HG03097 (cell line): ENCODE data around the gene HIPK2.

Source experiments
- ATAC-seq: cut with Tn5 transposase; IDR thresholded peaks from one replicate; pipeline ENCODE4 v1.9.1; 2021; ENCODE audit not compliant: unreplicated experiment, low FRiP score

The HIPK2 gene

DNA sequence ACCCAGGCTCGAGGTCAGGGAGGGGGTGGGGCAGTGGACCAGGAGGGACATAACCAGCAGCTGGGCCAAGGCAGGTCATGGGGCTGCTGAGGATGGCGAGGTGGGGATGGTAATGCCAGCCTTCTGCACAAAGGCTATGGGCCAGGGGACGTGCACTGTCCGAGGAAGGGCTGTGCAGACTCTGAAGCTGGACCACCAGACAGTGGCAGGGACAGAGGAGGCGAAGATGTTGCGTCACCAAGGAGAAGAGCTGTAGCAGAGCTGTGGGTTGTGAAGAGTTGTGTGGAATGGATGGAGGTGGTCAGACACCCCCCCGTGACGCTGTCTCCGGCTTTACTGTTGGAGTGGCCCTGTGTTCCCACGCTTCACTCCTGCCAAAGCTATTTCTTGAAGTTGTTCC, 252.6 kb downstream of the HIPK2 start:
- no peak for ATAC-seq

DNA sequence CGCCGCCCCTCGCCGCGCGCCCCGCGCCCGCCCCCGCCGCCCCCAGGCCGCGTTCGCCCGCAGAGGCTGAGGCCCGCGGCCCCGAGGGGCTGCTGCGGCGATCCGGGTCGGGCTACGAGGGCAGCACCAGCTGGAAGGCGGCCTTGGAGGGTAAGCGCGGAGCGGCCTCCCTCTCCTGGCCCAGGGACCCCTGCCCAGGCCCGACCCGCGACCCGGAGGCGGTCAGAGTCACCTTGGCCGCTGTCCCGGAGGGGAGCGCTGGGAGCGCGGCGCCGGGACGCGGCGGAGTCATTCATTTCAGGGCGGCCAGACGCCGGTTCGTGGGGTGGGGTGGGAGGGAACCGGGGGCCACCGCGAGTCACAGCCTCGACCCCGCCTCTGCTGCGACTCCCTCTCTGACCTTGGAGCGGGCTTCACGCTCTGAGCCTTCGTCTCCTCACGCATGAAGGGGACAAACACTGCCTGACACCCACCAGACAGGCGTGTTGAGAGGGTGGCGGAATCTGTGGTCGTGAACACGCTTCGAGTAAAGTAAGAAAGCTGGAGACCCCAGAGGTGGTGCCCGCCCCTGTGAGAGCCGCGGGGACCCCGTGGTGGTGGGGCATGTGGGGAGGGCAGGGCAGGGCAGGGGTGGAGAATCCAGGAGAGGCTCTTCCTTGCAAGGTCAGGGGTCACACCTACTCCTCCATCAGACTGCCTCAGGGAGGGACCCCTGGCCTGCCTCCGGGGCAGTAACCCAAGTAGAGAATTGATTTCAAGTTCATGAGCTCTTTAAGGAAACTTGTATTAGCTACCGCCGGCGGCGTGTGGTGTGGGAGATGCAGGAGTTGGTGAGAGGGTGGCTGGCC, 253.6 kb downstream of the HIPK2 start:
- no peak for ATAC-seq

GRCh38 chr7:139523199-139523941, 254.4 kb downstream of the HIPK2 start, which contains the start of gene CLEC2L:
Gene CLEC2L (plus strand): TSS chr7:139523685. CDS start chr7:139523928, 243 bp downstream.
- ATAC-seq = no peak

DNA sequence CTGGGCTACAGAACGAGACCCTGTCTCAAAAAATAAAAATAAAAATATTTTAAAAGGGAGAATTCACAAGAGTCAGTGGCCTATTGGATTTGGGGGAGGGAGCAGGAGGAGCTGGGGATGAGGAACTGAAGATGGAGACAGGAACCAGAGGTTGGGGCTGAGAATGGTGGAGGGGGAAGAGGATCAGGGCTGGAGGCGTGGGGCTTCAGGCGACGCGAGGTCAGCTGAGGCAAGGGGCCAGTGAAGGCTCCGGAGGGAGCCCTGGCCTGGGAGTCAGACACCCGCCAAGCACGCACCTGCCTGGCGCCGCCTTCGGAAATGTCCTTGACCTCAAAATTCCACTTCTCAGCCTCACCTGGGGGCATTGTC, 255.0 kb downstream of the HIPK2 start:
- ATAC-seq = no peak

- no peak for ATAC-seq
Observed at GRCh38 chr7:139521439-139521838, 256.4 kb downstream of the HIPK2 start.

DNA sequence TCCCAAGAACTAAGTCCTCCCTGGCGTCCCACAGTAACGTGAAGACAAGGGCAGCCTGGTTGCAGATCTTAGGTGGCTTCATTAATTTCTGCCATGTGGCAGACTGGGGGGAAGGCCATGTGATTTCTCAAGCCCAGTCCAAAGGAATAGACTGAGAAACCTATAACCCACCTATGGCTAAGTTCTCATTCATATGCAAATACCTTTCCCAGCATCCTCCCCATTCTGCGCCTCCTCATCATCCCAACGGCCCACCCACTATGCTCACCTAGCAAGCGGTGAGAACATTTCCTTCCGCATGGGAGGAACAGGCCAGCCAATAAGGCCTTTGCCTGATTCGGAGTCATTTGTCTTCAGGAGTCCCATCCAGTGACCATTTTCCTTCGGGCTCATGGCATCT, 262.5 kb downstream of the HIPK2 start:
- ATAC-seq = no peak
